H54 (cell line): ENCODE measurements around the gene CD109.
A peak's percentile ranks its signal among the peaks of the same experiment; 100 is the strongest.
"Not testable (repeated sequence)": the region's sequence is repeated elsewhere in the genome, so short reads cannot be mapped to it uniquely, and the experiment has no call there.

Experiments
- DNase-seq: peaks from one replicate; pipeline ENCODE4 v3.0.0; 2011; ENCODE audit warnings: low spot score, mixed read lengths; ENCODE audit not compliant: insufficient read length
- FAIRE-seq: peaks from 3 replicates; lab custom pipeline; 2011; peaks lifted over from hg19 to GRCh38; lab: Jason Lieb, UNC
- POLR2A ChIP-seq: IDR thresholded peaks from 2 replicates; pipeline ENCODE4 v1.6.1; 2011; ENCODE audit warnings: low read depth, mild to moderate bottlenecking, low read length

Gene CD109

DNA sequence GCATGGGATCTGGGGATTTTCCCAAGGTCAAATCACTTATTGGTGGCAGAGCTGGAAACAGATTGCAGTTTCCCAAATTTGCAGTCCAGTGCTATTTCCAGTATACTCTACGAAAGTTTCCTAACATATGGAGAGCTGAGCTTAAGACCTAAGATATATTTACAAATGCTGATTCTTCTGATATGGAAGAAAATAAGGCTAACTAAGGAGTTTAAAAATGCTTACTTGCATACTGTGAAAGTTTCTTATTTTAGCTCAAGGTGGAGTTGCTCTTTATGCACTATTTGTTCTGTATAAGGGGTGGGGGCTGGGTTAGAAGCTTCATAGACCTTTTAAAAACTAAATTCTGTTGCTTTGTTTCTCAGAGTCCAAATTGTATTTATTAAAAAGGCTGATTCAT is 7.5 kb downstream of the CD109 start:
- no peak for TF ChIP-seq POLR2A
- no peak for DNase-seq
- no peak for FAIRE-seq

- peak; percentile 99 for FAIRE-seq
- TF ChIP-seq POLR2A, result no peak
- no peak for DNase-seq
These were observed 8.3 kb downstream of the CD109 start for GRCh38 chr6:73704260-73704659.

GRCh38 chr6:73704798-73705197 is 8.8 kb downstream of the CD109 start:
- no peak for TF ChIP-seq POLR2A
- FAIRE-seq (no peak), DNase-seq (no peak)

GRCh38 chr6:73706971-73707370 is 11.0 kb downstream of the CD109 start:
- no peak for DNase-seq
- no peak for FAIRE-seq
- no peak for TF ChIP-seq POLR2A

DNA sequence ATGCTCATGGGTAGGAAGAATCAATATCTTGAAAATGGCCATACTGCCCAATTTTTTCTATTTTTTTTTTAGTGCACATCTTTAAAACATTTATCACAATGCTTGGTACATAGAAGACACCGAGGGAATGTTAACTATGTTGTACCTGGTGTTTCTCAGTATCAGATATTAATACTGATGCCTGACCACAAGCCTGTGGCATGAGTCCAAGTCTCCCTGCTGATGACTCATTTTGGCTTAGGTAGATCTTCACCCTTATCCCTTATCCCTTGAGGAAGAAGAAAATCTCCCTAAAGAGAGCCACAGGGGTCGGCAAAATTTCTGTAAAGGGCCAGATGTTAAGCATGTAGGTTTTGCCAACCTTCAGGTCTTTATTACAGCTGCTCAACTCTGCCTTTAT is 14.5 kb downstream of the CD109 start:
- FAIRE-seq, result peak; percentile 87
- TF ChIP-seq POLR2A, result no peak
- no peak for DNase-seq

GRCh38 chr6:73710948-73711347 is 14.9 kb downstream of the CD109 start:
- TF ChIP-seq POLR2A, result no peak
- DNase-seq (no peak), FAIRE-seq (no peak)

GRCh38 chr6:73712535-73713173 is 16.7 kb downstream of the CD109 start:
- no peak for FAIRE-seq
- no peak for TF ChIP-seq POLR2A
- no peak for DNase-seq

GRCh38 chr6:73713426-73714147 is 17.6 kb downstream of the CD109 start:
- FAIRE-seq (no peak), DNase-seq (no peak)
- no peak for TF ChIP-seq POLR2A

- peak; percentile 78 for FAIRE-seq
- DNase-seq, result not testable (repeated sequence)
These were observed 19.1 kb downstream of the CD109 start for GRCh38 chr6:73715111-73715508.

- DNase-seq (no peak), FAIRE-seq (no peak)
- TF ChIP-seq POLR2A, result no peak
These were observed 23.0 kb downstream of the CD109 start for GRCh38 chr6:73719046-73719445.

GRCh38 chr6:73722318-73723060 is 26.5 kb downstream of the CD109 start:
- peak; percentile 26 for DNase-seq
- FAIRE-seq, result peak; percentile 92

GRCh38 chr6:73723480-73723879 is 27.5 kb downstream of the CD109 start:
- FAIRE-seq, DNase-seq: not testable (repeated sequence)

More at GRCh38 chr6:73722318-73723060, 26.5 kb downstream of the CD109 start:
- no peak for TF ChIP-seq POLR2A

DNA sequence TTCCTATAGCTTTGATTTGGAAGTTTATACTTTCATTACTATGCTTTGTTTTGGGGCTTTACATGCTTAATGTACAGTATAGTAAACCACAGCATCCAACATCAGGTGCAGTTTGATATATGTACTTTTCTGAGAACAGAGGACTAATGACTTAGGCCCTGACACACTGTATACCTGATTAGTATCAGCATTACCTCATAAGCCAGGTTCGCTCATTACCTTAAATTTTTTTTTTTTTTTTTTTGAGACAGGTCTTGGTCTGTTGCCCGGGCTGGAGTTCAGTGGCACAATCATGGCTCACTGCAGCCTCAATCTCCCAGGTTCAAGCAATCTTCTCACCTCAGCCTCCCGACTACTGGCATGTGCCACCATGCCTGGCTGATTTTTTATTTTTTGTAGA is 28.4 kb downstream of the CD109 start:
- FAIRE-seq, result no peak

DNA sequence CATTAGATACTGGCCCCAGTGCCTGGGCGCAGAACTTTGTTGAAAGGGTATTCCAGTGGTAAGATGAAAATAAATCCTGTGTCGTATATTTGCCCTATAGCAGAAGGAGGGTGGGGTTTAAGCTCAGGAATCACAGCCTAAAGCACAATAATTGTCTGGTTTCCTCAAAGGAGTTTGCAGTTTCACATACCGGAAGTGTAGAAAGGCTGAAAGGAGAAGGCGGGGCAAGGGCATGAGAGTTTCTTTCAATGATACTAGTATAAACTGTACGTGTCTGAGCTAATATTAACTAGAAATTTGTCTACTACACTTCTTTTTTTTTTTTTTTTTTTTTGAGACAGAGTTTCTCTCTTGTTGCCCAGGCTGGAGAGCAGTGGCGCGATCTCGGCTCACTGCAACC is 29.2 kb downstream of the CD109 start:
- not testable (repeated sequence) for FAIRE-seq, DNase-seq

More for the DNA sequence above, 28.4 kb downstream of the CD109 start:
- TF ChIP-seq POLR2A, result no peak
- no peak for DNase-seq
